HL-60/S4 (cell line): ENCODE results near the gene EXOC6B.

ENCODE experiments used
- in situ Hi-C: fragments of 300-500 bp; cut with MboI; formaldehyde crosslinking; loops from 2 replicates; pipeline ENCODE4 v1.14.3; 2022; ENCODE audit warnings: low sequenced_read_pairs

The EXOC6B gene

DNA sequence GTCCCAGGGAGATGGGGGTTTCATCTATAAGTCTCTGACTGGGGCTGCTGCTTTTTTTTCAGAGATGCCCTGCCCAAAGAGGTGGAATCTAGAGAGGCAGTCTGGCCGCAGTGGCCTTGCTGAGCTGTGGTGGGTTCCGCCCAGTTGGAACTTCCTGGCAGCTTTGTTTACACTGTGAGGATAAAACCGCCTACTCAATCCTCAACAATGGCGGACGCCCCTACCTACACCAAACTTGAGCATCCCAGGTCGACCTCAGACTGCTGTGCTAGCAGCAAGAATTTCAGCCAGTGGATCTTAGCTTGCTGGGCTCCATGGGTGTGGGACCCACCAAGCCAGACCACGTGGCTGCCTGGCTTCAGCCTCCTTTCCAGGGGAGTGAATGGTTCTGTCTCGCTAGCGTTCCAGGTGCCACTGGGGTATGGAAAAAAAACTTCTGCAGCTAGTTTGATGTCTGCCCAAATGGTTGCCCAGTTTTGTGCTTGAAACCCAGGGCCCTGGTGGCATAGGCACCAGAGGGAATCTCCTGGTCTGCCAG is 525.6 kb downstream of the EXOC6B start:
- in situ Hi-C loops: no loop called here

DNA sequence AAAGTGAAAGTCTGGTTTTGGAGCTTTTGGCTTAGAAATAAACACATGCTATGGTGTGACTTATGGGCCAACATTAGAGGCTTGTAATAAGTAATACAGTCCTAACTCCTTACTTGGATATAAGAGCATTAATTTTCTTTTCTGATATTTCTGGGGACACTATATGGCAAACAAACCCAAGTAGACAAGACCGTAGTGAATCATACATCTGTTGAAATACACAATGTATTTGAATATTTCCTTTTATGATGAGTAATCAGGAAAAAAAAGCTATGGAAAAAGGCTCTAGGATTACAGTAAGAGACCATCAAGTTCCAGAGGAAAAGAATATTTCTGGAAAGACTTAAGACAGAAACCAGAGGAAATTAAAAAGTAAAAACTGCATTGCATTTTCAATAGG is 532.2 kb downstream of the EXOC6B start:
- in situ Hi-C loops: no loop called here

DNA sequence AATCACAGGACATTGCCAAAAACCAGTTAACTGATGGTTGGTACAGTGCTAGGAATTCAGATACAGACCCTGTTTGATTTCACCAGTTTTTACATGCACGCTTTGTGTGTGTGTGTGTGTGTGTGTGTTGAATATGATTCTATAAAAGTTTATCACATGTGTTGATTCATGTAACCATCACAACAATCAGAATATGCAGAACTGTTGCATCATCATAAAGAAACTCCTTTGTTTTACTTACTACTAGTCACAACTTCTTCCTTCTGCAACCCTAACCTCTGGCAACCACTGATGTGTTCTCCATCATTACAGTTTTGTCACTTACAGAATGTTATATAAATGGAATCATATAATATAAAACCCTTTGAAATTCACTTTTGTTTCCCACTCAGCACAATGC is 533.4 kb downstream of the EXOC6B start:
- in situ Hi-C loops: no loop called here

DNA sequence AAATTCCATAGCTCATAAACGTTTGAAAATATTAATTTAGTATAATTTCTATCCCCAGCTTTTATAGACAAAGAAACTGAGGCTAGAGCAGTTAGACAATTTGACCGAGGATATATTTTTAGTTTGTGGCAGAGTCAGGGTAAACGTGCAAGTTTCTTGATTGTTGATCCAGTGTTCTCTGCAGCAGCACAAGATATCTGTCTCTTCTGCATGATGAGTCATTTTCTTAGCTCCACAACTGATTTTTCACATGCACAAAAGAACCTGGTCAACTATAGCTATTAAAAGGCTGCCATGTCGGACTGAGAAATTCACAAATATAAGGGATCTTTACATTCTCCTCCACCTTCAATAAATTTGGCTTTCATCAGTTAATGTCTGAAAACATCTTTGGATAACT is 534.8 kb downstream of the EXOC6B start:
- in situ Hi-C loops: no loop called here

DNA sequence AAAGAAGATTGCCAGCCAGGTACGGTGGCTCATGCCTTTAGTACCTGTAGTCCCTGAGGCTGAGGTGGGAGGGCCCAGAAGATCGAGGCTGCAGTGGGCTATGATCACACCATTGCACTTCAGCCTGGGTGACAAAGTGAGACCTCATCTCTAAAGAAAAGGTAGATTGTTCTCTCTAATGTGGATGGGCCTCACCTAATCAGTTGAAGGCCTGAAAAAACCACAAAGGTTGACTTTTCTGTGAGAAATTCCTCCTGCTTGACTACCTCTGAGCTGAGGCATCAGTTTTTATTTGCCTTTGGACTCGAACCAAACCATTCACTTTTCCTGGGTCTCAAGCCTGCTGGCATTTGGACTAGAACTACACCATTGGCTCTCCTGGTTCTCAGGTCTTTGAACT is 536.1 kb downstream of the EXOC6B start:
- in situ Hi-C loops: no loop called here

DNA sequence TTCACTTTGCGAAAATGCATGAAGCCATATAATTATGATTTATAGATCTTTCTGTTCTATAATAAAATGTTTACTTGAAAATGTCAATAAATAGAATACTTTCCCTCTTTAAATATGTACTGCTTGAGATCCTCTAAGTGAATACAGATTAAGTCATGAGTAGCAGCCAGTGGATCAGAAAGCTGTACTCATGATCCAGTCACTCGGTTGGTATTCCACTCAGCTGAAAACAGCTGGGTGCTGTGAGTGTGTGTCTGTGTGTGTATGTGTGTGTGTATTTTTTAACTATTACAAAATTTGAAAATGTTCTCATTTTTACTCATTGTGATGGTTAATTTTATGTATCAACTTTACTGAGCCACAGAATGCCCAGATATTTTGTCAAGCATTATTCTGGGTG is 536.5 kb downstream of the EXOC6B start:
- in situ Hi-C loops: no loop called here

DNA sequence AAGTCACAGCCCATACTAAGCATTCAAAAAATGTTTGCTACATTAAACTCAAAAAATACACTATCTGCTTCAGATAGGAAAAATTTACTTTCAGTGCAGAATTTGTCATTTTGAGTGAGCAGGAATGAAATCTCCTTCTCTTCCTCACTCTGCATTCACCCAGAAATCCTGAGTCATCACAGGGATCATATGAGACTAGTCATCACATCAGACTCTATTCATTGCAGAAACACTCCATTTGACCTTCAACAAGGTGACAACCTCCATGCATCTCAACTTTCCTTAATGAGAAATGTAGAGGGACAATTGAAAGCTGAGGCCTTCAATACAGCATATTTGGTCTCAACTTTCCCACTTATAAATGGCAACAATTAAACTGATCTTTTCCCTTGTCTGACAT is 547.8 kb downstream of the EXOC6B start:
- in situ Hi-C loops: no loop called here

DNA sequence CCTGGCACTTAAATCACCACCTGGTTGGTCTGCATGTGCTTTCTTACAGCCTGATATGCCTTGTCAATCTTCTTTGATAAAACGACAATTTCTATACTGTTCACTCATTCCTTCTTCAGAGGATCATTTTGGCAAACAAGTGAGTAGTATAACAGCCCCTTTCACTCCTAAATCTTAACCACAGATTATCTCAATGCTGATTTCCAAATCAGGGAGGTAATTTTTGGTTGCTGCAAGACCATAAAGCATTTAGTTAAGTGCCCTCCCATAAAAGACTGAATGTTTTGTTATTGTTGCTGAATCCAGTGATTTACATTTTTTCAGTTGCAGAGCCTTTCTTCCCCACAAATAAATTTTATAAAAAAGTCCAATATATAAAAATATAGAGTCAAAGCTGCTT is 549.0 kb downstream of the EXOC6B start:
- in situ Hi-C loops: no loop called here

DNA sequence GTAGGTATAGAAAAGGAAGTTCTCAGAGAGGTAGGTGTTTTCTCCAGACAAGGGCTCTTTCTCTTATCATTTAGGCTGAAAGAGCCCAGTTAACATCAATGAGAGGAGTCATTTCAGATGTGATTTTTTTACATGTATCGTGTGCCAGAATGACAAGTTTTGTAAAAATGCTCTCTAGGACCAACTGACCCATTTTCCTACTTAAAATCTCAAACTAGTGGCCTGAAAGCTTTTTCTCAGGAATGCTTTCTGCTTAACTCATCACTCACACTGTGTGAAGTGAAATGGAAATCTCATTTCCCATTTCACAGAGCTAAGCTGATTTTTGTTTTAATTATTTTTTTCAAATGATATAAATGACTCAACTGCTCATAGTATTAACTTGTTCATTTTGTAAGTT is 549.5 kb downstream of the EXOC6B start:
- in situ Hi-C loops: no loop called here

GRCh38 chr2:72275084-72275483 is 550.7 kb downstream of the EXOC6B start:
- in situ Hi-C loops: no loop called here

GRCh38 chr2:72274380-72274797 is 551.4 kb downstream of the EXOC6B start:
- in situ Hi-C loops: no loop called here

- in situ Hi-C loops: no loop called here
Measured at GRCh38 chr2:72273384-72273783, 552.4 kb downstream of the EXOC6B start.

DNA sequence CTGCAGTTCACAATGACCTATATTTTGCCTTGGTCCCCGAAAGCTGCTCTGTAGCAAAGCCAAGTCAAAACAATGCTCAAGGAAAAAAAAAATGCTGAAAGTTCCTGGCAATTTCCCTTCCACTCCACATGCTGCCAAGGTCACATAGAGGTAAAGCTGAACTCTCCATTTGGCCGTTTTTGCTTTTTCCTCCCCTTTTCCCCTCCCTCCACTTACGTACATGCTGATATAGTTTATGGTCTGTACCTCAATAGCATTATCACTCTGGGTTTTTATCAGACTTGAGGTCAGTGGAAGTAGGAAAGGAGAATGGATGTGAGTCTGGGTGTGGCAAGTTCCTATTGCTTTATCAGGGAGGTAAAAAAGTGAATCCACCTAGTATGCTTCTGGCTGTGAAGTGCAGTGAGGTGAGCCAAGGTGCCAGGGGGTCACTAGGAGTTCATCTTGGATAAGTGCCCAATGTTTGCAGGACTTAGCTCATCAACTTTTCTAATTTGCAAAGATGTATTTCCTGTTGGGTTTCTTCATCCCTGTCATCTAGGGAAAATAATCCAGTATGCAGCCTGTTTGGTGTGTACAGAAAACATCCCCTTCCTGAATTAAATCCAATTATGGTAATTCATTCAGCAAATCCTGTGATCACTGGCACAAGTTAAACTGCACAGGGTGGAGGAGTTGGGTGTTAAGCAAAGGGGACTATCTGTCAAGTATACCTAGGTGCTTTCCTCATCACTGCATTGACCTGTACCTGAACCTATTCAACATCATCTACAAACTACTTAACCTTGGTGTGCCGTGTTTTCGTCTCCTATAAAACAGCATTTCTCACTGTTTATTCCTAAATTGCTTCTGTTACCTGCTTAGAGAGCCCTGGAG is 553.8 kb downstream of the EXOC6B start:
- in situ Hi-C loops: no loop called here

DNA sequence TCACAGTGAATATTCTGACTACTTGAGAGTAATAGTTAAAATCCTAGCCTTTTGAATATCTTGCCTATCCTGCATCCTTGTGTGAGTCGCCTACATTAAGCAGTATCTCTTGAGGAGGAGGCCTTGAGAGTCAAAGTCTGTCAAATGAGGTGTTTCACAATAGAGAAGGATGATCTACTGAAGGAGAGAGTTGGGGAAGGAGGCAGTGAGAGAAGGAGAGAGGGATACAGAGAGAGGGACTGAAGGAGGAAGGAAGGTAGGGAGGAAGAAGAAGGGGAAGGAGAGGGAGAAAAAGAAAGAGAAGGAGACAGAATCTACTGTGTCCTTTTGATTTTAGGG is 554.6 kb downstream of the EXOC6B start:
- in situ Hi-C loops: no loop called here

GRCh38 chr2:72270556-72271275 is 555.1 kb downstream of the EXOC6B start:
- in situ Hi-C loops: no loop called here

- in situ Hi-C loops: no loop called here
Measured at GRCh38 chr2:72263776-72264060, 562.1 kb downstream of the EXOC6B start.

GRCh38 chr2:72263043-72263775 is 562.6 kb downstream of the EXOC6B start:
- in situ Hi-C loops: no loop called here

GRCh38 chr2:72261076-72261475 is 564.8 kb downstream of the EXOC6B start:
- in situ Hi-C loops: no loop called here

- in situ Hi-C loops: no loop called here
Measured at GRCh38 chr2:72255540-72255939, 570.3 kb downstream of the EXOC6B start.

GRCh38 chr2:72254831-72255451 is 570.9 kb downstream of the EXOC6B start:
- in situ Hi-C loops: no loop called here

DNA sequence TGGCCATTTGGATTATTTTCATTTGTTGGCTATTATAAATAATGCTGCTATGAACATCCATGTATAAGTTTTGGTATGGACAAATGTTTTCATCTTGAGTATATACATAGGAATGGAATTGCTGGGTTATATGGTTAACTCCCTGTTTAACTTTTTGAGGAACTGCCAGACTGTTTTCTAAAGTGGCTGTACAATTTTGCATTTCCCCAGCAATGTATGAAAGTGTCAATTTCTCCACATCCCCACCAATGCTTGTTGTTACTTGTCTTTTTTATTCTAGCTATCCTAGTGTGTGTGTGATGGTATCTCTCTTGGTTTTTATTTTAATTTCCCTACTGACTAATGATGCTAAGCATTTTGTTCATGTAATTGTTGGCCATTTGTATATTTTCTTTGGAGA is 587.5 kb downstream of the EXOC6B start:
- in situ Hi-C loops: no loop called here
